IPS-18a (cell line): ENCODE results near the gene PDE4D.

Experiments used
- H3K27ac ChIP-seq: one replicate; pipeline ENCODE4 v1.5.1; 2013; ENCODE audit warnings: low read length
- H3K27me3 ChIP-seq: one replicate; pipeline ENCODE4 v1.6.1; 2013; ENCODE audit warnings: mild to moderate bottlenecking, low read length; ENCODE audit not compliant: control insufficient read depth, insufficient read depth
- H3K36me3 ChIP-seq: one replicate; pipeline ENCODE4 v1.6.1; 2013; ENCODE audit warnings: low read depth, low read length; ENCODE audit not compliant: control insufficient read depth
- H3K4me1 ChIP-seq: one replicate; pipeline ENCODE4 v1.6.1; 2013; ENCODE audit warnings: low read depth, low read length; ENCODE audit not compliant: control insufficient read depth
- H3K4me3 ChIP-seq: one replicate; pipeline ENCODE4 v1.5.1; 2013; ENCODE audit warnings: low read length
- H3K9ac ChIP-seq: one replicate; pipeline ENCODE4 v1.6.1; 2013; ENCODE audit warnings: mild to moderate bottlenecking, low read length, moderate library complexity
- H3K9me3 ChIP-seq: one replicate; pipeline ENCODE4 v1.6.1; 2013; ENCODE audit warnings: low read depth, low read length; ENCODE audit not compliant: control insufficient read depth

The PDE4D gene

GRCh38 chr5:59873113-59873512 is 20.4 kb downstream of the PDE4D start:
- Histone ChIP-seq H3K4me1 (peaks cover 10% of the 10 kb centered on the region), H3K9ac (no peak overlapping the region), H3K9me3 (no peaks in the 10 kb centered on the region), H3K36me3 (no peaks in the 10 kb centered on the region), H3K4me3 (no peak overlapping the region), H3K27me3 (no peaks in the 10 kb centered on the region), H3K27ac (no peak overlapping the region)

GRCh38 chr5:59866661-59867060 is 26.9 kb downstream of the PDE4D start:
- Histone ChIP-seq H3K27me3 (no peaks in the 10 kb centered on the region), H3K36me3 (no peaks in the 10 kb centered on the region), H3K9ac (no peak overlapping the region)

GRCh38 chr5:59864718-59865117 is 28.8 kb downstream of the PDE4D start:
- no peaks in the 10 kb centered on the region for H3K27me3 ChIP-seq

More at GRCh38 chr5:59866661-59867060, 26.9 kb downstream of the PDE4D start:
- H3K27ac ChIP-seq, result no peak overlapping the region
- H3K4me1 ChIP-seq, result peaks cover 10% of the 10 kb centered on the region
- no peak overlapping the region for H3K4me3 ChIP-seq
- H3K9me3 ChIP-seq, result no peaks in the 10 kb centered on the region

GRCh38 chr5:59863777-59864176 is 29.7 kb downstream of the PDE4D start:
- Histone ChIP-seq H3K9ac (no peak overlapping the region), H3K36me3 (no peaks in the 10 kb centered on the region), H3K9me3 (no peaks in the 10 kb centered on the region), H3K4me1 (peaks cover 3% of the 10 kb centered on the region), H3K27me3 (no peaks in the 10 kb centered on the region), H3K27ac (no peak overlapping the region), H3K4me3 (no peak overlapping the region)

More at GRCh38 chr5:59864718-59865117, 28.8 kb downstream of the PDE4D start:
- Histone ChIP-seq H3K36me3 (no peaks in the 10 kb centered on the region), H3K4me1 (peaks cover 10% of the 10 kb centered on the region), H3K9me3 (no peaks in the 10 kb centered on the region), H3K9ac (no peak overlapping the region), H3K27ac (no peak overlapping the region), H3K4me3 (no peak overlapping the region)

- Histone ChIP-seq H3K9me3 (no peaks in the 10 kb centered on the region), H3K36me3 (no peaks in the 10 kb centered on the region), H3K27me3 (no peaks in the 10 kb centered on the region), H3K4me1 (no peaks in the 10 kb centered on the region), H3K4me3 (no peak overlapping the region), H3K27ac (no peak overlapping the region), H3K9ac (no peak overlapping the region)
Observed at GRCh38 chr5:59856358-59856757, 37.2 kb downstream of the PDE4D start.

GRCh38 chr5:59850766-59851165 is 42.8 kb downstream of the PDE4D start:
- Histone ChIP-seq H3K9ac (no peak overlapping the region), H3K36me3 (no peaks in the 10 kb centered on the region), H3K4me1 (no peaks in the 10 kb centered on the region), H3K9me3 (no peaks in the 10 kb centered on the region), H3K27me3 (no peaks in the 10 kb centered on the region), H3K27ac (no peak overlapping the region), H3K4me3 (no peak overlapping the region)

GRCh38 chr5:59847586-59847985 is 45.9 kb downstream of the PDE4D start:
- Histone ChIP-seq H3K9ac (no peak overlapping the region), H3K4me1 (no peaks in the 10 kb centered on the region), H3K27ac (no peak overlapping the region), H3K36me3 (no peaks in the 10 kb centered on the region), H3K27me3 (no peaks in the 10 kb centered on the region), H3K4me3 (no peak overlapping the region), H3K9me3 (no peaks in the 10 kb centered on the region)

- no peak overlapping the region for H3K9ac ChIP-seq
Observed at GRCh38 chr5:59845730-59846129, 47.8 kb downstream of the PDE4D start.

GRCh38 chr5:59843511-59844213 is 49.9 kb downstream of the PDE4D start:
- Histone ChIP-seq H3K36me3 (no peaks in the 10 kb centered on the region), H3K9ac (no peak overlapping the region), H3K27me3 (no peaks in the 10 kb centered on the region), H3K9me3 (no peaks in the 10 kb centered on the region), H3K27ac (no peak overlapping the region), H3K4me1 (peaks cover 8% of the 10 kb centered on the region), H3K4me3 (no peak overlapping the region)

More at GRCh38 chr5:59845730-59846129, 47.8 kb downstream of the PDE4D start:
- H3K4me3 ChIP-seq, result no peak overlapping the region
- no peak overlapping the region for H3K27ac ChIP-seq
- no peaks in the 10 kb centered on the region for H3K9me3 ChIP-seq
- H3K36me3 ChIP-seq, result no peaks in the 10 kb centered on the region
- H3K4me1 ChIP-seq, result no peaks in the 10 kb centered on the region
- no peaks in the 10 kb centered on the region for H3K27me3 ChIP-seq

GRCh38 chr5:59842999-59843398 is 50.5 kb downstream of the PDE4D start:
- Histone ChIP-seq H3K4me3 (no peak overlapping the region), H3K27ac (no peak overlapping the region), H3K4me1 (peaks cover 11% of the 10 kb centered on the region), H3K9me3 (no peaks in the 10 kb centered on the region), H3K36me3 (no peaks in the 10 kb centered on the region), H3K9ac (no peak overlapping the region), H3K27me3 (no peaks in the 10 kb centered on the region)

- Histone ChIP-seq H3K27ac (no peak overlapping the region), H3K9ac (no peak overlapping the region), H3K27me3 (no peaks in the 10 kb centered on the region)
Observed at GRCh38 chr5:59840200-59840601, 53.3 kb downstream of the PDE4D start.

GRCh38 chr5:59838989-59839388 is 54.5 kb downstream of the PDE4D start:
- H3K4me1 ChIP-seq, result peaks cover 11% of the 10 kb centered on the region
- H3K36me3 ChIP-seq, result no peaks in the 10 kb centered on the region
- H3K4me3 ChIP-seq, result no peak overlapping the region
- H3K9ac ChIP-seq, result no peak overlapping the region
- no peaks in the 10 kb centered on the region for H3K27me3 ChIP-seq
- no peak overlapping the region for H3K27ac ChIP-seq
- no peaks in the 10 kb centered on the region for H3K9me3 ChIP-seq

More at GRCh38 chr5:59840200-59840601, 53.3 kb downstream of the PDE4D start:
- peaks cover 11% of the 10 kb centered on the region for H3K4me1 ChIP-seq
- H3K4me3 ChIP-seq, result no peak overlapping the region
- no peaks in the 10 kb centered on the region for H3K36me3 ChIP-seq
- no peaks in the 10 kb centered on the region for H3K9me3 ChIP-seq
